Keratinocyte (primary cell): ENCODE results near the gene GNAS-AS1.

Source experiments
- EZH2 ChIP-seq: IDR thresholded peaks from one replicate; pipeline ENCODE4 v1.6.1; 2012; ENCODE audit warnings: inconsistent platforms, mild to moderate bottlenecking, low read length, moderate library complexity
- TF ChIP-seq, protein P1 (sequence below), 3 experiments: IDR thresholded peaks in 1 of 3; conservative IDR thresholded peaks in 1 of 3; optimal IDR thresholded peaks in 1 of 3; 2 replicates in 2 of 3; 3 replicates in 1 of 3; pipeline versions ENCODE3 to v1.5.1; 2011; ENCODE audit warnings: low read length in 3 of 3, mild to moderate bottlenecking in 3 of 3, moderate library complexity in 2 of 3, control low read depth in 1 of 3, inconsistent platforms in 1 of 3; ENCODE audit not compliant: insufficient read depth in 2 of 3; ENCODE audit errors: extremely low read depth in 1 of 3

DNA sequence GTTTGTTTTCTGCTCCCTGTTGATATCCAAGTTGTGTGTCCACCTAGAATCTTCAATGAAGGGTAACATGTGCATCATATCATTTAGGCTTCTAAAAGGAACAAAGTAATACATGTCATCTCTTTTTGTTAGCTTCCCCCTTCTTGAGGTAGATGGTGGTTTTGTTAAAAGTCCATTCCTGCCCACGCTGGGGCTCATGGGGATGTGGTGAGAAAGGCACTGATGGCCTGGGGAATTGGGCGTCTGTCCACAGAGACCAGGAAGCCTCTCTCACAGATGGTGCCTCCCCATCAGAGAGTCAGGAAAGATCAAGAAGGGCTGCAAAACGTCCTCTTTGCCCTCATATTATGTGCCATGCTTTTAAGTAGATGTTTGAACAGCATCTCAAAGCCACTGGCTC, 34.3 kb upstream of the GNAS-AS1 start:
- TF ChIP-seq, protein P1, sequence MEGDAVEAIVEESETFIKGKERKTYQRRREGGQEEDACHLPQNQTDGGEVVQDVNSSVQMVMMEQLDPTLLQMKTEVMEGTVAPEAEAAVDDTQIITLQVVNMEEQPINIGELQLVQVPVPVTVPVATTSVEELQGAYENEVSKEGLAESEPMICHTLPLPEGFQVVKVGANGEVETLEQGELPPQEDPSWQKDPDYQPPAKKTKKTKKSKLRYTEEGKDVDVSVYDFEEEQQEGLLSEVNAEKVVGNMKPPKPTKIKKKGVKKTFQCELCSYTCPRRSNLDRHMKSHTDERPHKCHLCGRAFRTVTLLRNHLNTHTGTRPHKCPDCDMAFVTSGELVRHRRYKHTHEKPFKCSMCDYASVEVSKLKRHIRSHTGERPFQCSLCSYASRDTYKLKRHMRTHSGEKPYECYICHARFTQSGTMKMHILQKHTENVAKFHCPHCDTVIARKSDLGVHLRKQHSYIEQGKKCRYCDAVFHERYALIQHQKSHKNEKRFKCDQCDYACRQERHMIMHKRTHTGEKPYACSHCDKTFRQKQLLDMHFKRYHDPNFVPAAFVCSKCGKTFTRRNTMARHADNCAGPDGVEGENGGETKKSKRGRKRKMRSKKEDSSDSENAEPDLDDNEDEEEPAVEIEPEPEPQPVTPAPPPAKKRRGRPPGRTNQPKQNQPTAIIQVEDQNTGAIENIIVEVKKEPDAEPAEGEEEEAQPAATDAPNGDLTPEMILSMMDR (optimal IDR thresholded peaks at IDR 0.05 in 1 of 3, IDR thresholded peaks at IDR 0.05 in 1 of 3, conservative IDR thresholded peaks at IDR 0.05 in 1 of 3; ENCODE audit: extremely low read depth in 1 of 3, insufficient read depth in 2 of 3, low read length in 3 of 3) = no peak
- TF ChIP-seq EZH2 = no peak
